Upper lobe of left lung (tissue), 4 donors: Measurements from ENCODE around the gene MTHFD1L.

Experiments
- EP300 ChIP-seq, 4 donors: sonication (generic); formaldehyde crosslinking; IDR thresholded peaks; one replicate each; pipeline ENCODE4 v1.5.1; 2017; ENCODE audit warnings: antibody characterized with exemption in 4 of 4, control low read depth in 2 of 4
- POLR2A ChIP-seq, 4 donors: fragments of 450-650 bp; IDR thresholded peaks; one replicate each; pipeline ENCODE4 v1.5.1; 2016 to 2017; ENCODE audit warnings: antibody characterized with exemption in 4 of 4, mild to moderate bottlenecking in 2 of 4
- POLR2AphosphoS5 ChIP-seq, 2 donors: sonication (generic); formaldehyde crosslinking; IDR thresholded peaks; one replicate each; pipeline ENCODE4 v1.5.1; 2017; ENCODE audit warnings: antibody characterized with exemption in 2 of 2
- TF ChIP-seq, protein P1 (sequence below), 6 experiments: fragments of 450-650 bp in 4 of 6; fragments of 200-600 bp in 2 of 6; sonication (generic) in 2 of 6; IDR thresholded peaks; one replicate each; pipeline ENCODE4 v1.5.1; 2016 to 2019; ENCODE audit warnings: antibody characterized with exemption in 6 of 6

DNA sequence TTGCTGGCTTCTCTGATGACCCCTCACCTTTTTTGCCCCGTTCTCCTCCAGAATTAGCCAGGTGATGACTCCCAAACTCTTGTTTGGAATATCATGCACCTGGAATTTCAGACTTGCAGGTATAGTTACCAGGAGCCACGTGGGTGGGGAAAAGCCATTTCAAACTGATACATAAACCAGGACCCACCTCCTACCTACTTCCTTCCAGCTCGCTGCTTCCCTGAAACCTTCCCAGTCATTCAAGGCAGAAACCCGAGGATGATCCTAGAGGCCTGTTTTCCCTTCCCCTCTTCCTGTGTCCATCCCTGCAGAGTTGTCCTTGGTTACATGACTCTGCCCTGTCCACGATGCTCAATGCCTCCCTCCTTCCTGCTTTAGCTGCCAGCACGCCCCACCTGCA is 101.9 kb downstream of the MTHFD1L start:
- TF ChIP-seq, protein P1, sequence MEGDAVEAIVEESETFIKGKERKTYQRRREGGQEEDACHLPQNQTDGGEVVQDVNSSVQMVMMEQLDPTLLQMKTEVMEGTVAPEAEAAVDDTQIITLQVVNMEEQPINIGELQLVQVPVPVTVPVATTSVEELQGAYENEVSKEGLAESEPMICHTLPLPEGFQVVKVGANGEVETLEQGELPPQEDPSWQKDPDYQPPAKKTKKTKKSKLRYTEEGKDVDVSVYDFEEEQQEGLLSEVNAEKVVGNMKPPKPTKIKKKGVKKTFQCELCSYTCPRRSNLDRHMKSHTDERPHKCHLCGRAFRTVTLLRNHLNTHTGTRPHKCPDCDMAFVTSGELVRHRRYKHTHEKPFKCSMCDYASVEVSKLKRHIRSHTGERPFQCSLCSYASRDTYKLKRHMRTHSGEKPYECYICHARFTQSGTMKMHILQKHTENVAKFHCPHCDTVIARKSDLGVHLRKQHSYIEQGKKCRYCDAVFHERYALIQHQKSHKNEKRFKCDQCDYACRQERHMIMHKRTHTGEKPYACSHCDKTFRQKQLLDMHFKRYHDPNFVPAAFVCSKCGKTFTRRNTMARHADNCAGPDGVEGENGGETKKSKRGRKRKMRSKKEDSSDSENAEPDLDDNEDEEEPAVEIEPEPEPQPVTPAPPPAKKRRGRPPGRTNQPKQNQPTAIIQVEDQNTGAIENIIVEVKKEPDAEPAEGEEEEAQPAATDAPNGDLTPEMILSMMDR (IDR thresholded peaks at IDR 0.05) = no peak
- TF ChIP-seq POLR2A (IDR thresholded peaks at IDR 0.05) (no peak), POLR2AphosphoS5 (IDR thresholded peaks at IDR 0.05) (no peak), EP300 (IDR thresholded peaks at IDR 0.05) (no peak)
